WTC11 (cell line): Measurements from ENCODE around the gene MRPL37.

Experiments used
- ATF1 ChIP-seq: sonication (generic); formaldehyde crosslinking; IDR thresholded peaks from 2 replicates; pipeline ENCODE4 v1.8.1; 2023; ENCODE audit warnings: mild to moderate bottlenecking, moderate library complexity, missing genetic modification reagents
- ATF6 ChIP-seq: sonication (generic); formaldehyde crosslinking; IDR thresholded peaks from 2 replicates; pipeline ENCODE4 v1.8.1; 2023; ENCODE audit warnings: mild to moderate bottlenecking, missing genetic modification reagents
- CREM ChIP-seq: sonication (generic); formaldehyde crosslinking; IDR thresholded peaks from 2 replicates; pipeline ENCODE4 v1.8.1; 2022; ENCODE audit warnings: mild to moderate bottlenecking, missing genetic modification reagents, moderate library complexity
- CTCF ChIP-seq: fragments of 200-600 bp; IDR thresholded peaks from 2 replicates; pipeline ENCODE4 v1.8.0; 2022; ENCODE audit warnings: antibody characterized with exemption
- FOXP1 ChIP-seq: sonication (generic); formaldehyde crosslinking; IDR thresholded peaks from 2 replicates; pipeline ENCODE4 v1.8.0; 2022; ENCODE audit warnings: missing genetic modification reagents, mild to moderate bottlenecking, moderate library complexity, borderline replicate concordance
- IRF1 ChIP-seq: sonication (generic); formaldehyde crosslinking; IDR thresholded peaks from 2 replicates; pipeline ENCODE4 v1.8.0; 2023; ENCODE audit warnings: missing genetic modification reagents
- NFYB ChIP-seq: sonication (generic); formaldehyde crosslinking; conservative IDR thresholded peaks from 2 replicates; pipeline ENCODE4 v1.8.0; 2022; ENCODE audit warnings: low read depth, missing genetic modification reagents
- NR1H2 ChIP-seq: sonication (generic); formaldehyde crosslinking; IDR thresholded peaks from 2 replicates; pipeline ENCODE4 v1.9.0; 2021; ENCODE audit warnings: mild to moderate bottlenecking, moderate library complexity, missing genetic modification reagents
- SP1 ChIP-seq: sonication (generic); formaldehyde crosslinking; conservative IDR thresholded peaks from 2 replicates; pipeline ENCODE4 v1.8.1; 2022; ENCODE audit warnings: missing genetic modification reagents
- USF1 ChIP-seq: sonication (generic); formaldehyde crosslinking; IDR thresholded peaks from 2 replicates; pipeline ENCODE4 v1.8.0; 2022; ENCODE audit warnings: mild to moderate bottlenecking, missing genetic modification reagents
- USF2 ChIP-seq: sonication (generic); formaldehyde crosslinking; IDR thresholded peaks from 2 replicates; pipeline ENCODE4 v1.8.1; 2023; ENCODE audit warnings: mild to moderate bottlenecking, missing genetic modification reagents, moderate library complexity
- ZNF121 ChIP-seq: sonication (generic); formaldehyde crosslinking; IDR thresholded peaks from 2 replicates; pipeline ENCODE4 v1.8.0; 2023; ENCODE audit warnings: missing genetic modification reagents
- ZNF138 ChIP-seq: sonication (generic); formaldehyde crosslinking; conservative IDR thresholded peaks from 2 replicates; pipeline ENCODE4 v1.8.1; 2022; ENCODE audit warnings: mild to moderate bottlenecking, moderate library complexity, missing genetic modification reagents
- ZNF281 ChIP-seq: sonication (generic); formaldehyde crosslinking; IDR thresholded peaks from 2 replicates; pipeline ENCODE4 v1.8.0; 2023; ENCODE audit warnings: mild to moderate bottlenecking, missing genetic modification reagents

GRCh38 chr1:54224233-54224632 is 24.3 kb downstream of the MRPL37 start:
- no peak for TF ChIP-seq NFYB (CRISPR knock-in tag)
- TF ChIP-seq CTCF: no peak
- TF ChIP-seq ZNF121: no peak
- no peak for TF ChIP-seq FOXP1 (CRISPR knock-in tag)
- TF ChIP-seq SP1 (CRISPR knock-in tag): no peak
- no peak for TF ChIP-seq ZNF281 (CRISPR knock-in tag)
- TF ChIP-seq ATF1 (CRISPR knock-in tag): no peak
- no peak for TF ChIP-seq ZNF138
- no peak for TF ChIP-seq NR1H2 (CRISPR knock-in tag)
- TF ChIP-seq IRF1 (CRISPR knock-in tag): no peak
- TF ChIP-seq USF1 (CRISPR knock-in tag): no peak
- no peak for TF ChIP-seq ATF6
- no peak for TF ChIP-seq CREM
- no peak for TF ChIP-seq USF2 (CRISPR knock-in tag)
